Measurements from ENCODE around the gene LENEP.

The LENEP gene

GRCh38 chr1:155026154-155026553 lies 32.8 kb downstream of the LENEP start:
- no peak for DNase-seq (ENCODE audit: low read depth in 2 of 2)

DNA sequence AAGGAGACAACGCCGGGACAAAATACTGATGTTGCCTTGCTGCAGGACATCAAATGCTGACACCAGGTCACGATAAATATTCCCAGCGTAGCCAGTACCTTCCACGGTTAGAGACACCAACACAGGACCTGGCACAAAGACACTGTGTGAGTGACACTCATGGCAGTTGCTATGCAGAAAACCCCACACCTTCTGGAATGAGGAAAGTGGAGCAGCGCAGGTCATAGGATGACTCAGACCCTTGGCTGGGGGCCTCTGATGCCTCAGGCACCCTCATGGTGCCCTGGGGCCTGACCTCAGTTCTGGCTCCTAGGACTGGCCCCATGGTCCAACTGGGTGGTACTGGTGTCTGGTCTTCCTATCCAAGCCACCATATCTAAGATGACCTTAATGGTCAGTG lies 33.2 kb downstream of the LENEP start:
- no peak for DNase-seq (ENCODE audit: low read depth in 2 of 2)

- no peak for DNase-seq (ENCODE audit: low read depth in 2 of 2)
These were observed 36.3 kb downstream of the LENEP start for GRCh38 chr1:155029513-155030242.

DNA sequence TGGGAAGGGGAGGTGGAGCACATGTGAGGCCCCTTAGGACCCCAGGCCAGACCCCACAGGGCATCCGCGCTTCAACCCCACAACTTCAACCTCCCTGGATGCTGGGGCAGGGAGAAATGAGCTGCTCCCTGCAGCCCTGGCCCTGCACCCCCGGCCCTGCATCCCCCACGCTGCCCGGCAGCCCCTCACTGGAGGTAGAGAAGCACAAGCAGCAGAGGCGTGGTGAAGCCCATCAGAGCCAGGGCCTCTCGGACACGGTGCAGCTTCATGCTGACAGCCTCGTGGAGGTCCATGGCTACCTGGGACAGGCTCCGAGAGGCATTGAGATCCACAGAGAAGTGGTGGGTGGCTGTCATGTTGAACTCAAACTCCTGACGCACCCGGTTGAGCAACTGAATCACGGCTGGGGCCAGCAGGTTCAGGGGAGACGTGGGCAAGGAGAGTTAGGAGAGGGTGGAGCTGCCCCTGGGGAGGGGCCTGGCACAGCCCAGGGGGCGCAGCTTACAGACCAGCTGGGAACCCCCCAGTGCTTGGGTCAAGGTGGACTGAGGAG lies 36.9 kb downstream of the LENEP start:
- no peak for DNase-seq (ENCODE audit: low read depth in 2 of 2)

GRCh38 chr1:155030899-155031298 lies 37.5 kb downstream of the LENEP start:
- no peak for DNase-seq (ENCODE audit: low read depth in 2 of 2)

- no peak for DNase-seq (ENCODE audit: low read depth in 2 of 2)
These were observed 39.5 kb downstream of the LENEP start for GRCh38 chr1:155032886-155033285.

DNA sequence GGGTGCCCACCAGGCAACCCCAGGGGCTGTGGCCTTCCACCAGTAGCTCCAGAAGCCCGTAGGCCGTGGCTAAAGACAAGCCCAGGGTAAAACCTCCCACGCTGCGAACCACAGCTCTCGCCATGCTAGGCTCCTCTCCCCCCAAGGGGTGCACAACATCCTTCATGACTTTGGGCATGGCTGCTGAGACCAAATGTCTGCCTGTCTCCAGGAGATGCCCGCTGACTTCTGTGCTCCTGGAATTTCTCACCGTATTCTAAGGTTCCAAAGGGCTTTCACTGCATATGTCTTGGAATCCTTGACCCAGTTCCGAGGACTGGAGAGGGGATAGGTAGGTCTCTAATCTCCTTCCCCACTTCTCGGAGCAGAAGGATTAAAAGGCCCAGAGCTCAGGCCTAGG lies 40.1 kb downstream of the LENEP start, which contains the start of the genes DCST1 and DCST2:
TSS of gene DCST1 (plus strand) at position 301 of the 400 bp plus-strand sequence. CDS start 213 bp downstream, outside the sequence.
TSS of gene DCST2 (minus strand) at position 258 of the 400 bp plus-strand sequence. CDS start at position 178, 80 bp downstream.
- DNase-seq (ENCODE audit: low read depth in 2 of 2) = no peak

DNA sequence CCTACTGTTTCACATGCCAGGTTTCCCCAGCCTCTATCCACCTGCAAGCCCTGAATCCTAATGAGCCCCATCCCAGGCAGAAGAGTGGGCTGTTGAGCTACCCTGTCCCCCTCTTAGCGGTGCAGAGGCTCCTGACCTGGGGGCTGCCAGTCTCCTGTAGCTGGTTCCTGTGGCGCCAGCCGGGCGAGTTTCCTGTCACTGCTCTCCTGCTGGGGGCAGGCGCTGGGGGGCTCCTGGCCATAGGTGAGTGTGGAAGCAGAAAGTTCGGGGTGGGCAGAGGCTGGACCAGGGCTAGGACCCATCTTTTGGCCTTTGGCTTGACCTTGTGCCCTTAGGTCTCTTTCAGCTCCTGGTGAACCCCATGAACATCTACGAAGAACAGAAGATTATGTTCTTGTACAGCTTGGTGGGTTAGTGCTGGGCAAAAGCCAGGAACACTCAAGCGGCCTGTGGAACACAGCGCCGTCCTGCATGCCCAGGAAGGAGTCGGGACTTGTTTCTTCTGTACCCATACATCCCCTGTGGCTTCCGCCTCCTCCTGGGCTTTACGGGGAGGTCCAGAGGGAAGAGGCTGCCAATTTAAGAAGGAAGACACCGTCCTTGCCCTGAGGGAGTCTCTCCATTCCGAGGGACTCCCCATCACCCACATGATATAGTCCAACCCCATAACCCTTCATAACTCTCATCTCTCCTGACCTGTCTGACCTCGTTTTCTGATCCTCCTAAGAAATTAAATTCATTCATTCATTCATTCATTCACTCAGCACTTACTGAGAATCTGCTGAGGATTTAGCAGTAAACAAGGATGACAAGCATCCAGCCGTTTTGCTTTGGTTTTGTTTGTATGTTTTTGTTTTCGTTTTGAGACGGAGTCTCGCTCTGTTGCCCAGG lies 41.2 kb downstream of the LENEP start:
- no peak for DNase-seq (ENCODE audit: low read depth in 2 of 2)

GRCh38 chr1:155035936-155036335 lies 42.5 kb downstream of the LENEP start:
- no peak for DNase-seq (ENCODE audit: low read depth in 2 of 2)

DNA sequence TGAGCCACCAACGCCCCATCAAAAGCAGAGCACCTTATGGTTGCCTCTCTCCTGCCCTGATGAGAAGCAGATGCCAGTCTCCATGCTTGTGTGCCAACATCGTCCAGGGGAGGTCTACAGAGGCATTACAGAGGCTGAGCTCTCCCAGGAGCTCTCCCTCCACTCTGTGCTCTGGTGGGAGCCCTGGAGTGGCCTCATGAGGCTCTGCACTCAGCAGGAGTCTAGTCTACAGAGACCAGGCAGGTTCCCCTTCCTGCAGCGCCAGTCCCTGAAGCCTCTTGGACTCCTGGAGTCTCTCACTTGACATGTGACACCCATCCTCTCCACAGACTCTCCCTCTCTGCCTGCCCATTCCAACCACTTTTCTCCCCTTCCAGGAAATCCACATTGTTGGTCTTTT lies 43.7 kb downstream of the LENEP start:
- DNase-seq (ENCODE audit: low read depth in 2 of 2) = no peak

GRCh38 chr1:155037851-155038441 lies 44.6 kb downstream of the LENEP start:
- DNase-seq (ENCODE audit: low read depth in 2 of 2) = no peak

DNA sequence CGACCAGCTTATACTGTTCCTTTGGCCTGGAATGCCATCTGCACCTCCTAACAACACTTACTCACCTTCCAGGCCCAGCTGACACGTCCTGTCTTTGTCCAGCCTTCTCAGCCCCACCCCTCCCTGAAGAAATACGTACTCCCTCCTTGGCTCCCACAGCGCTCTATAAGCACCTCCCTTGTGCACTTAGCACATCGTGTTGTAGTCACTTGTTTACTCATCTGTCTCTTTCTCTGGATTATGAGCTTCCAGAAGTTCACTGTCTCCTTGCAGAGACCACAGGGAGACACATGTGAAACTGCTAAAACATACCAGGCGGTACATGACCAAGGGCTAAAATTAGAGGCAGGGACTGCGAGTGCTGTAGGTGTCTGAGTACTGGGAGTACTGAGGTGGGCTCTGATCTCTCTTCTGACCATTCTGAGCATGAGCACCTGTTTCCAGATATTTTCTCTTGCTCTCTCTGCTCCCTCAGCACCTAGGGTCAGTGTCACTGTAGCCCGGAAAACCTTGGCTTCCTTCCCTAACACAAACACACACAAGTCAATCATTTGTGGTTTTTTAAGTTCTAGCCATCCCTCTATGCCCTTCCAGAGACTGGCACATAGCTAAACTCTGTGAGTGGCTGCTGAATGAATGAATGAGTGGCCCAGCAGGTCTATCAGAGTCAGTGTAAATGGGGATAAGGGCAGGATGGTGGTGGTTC lies 45.4 kb downstream of the LENEP start:
- DNase-seq (ENCODE audit: low read depth in 2 of 2) = no peak

GRCh38 chr1:155039308-155039669 lies 45.9 kb downstream of the LENEP start:
- DNase-seq (ENCODE audit: low read depth in 2 of 2) = no peak

GRCh38 chr1:155040358-155041093 lies 47.1 kb downstream of the LENEP start:
- no peak for DNase-seq (ENCODE audit: low read depth in 2 of 2)

- DNase-seq (ENCODE audit: low read depth in 2 of 2) = no peak
These were observed 49.4 kb downstream of the LENEP start for GRCh38 chr1:155042789-155043188.

DNA sequence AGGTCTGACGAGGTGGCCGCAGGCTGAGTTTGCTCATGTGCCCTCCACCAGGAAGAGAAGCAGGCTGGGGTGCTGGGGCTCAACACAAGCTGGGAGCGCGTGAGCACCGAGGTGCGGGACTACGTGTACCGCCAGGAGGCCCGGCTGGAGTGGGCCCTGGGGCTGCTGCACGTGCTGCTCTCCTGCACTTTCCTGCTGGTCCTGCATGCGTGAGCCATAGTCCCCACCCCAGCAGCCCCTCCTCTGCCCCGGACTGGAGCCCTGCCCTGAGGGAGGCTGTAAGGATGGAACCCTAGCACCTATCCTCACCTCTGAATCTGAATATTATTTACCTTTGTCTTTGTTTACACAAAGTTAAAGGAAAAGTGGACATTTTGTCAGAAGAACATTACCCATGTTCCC lies 49.9 kb downstream of the LENEP start:
- no peak for DNase-seq (ENCODE audit: low read depth in 2 of 2)

- no peak for DNase-seq (ENCODE audit: low read depth in 2 of 2)
These were observed 50.4 kb downstream of the LENEP start for GRCh38 chr1:155043793-155044192.

All from stimulated activated CD8-positive, alpha-beta memory T cell treated with anti-CD3 and anti-CD28 coated beads, Interleukin-2, amount 100 ng/mL, for 1 hour (primary cell).